NCI-H2196 treated with DMSO at 0.1 percent for 48 hours (cell line): ENCODE data around the gene ABCC1.
A peak's percentile ranks its signal among the peaks of the same experiment; 100 is the strongest.
"Not testable (repeated sequence)": the region's sequence is repeated elsewhere in the genome, so short reads cannot be mapped to it uniquely, and the experiment has no call there.

ENCODE experiments used
- DNase-seq: peaks from one replicate; lab custom pipeline; 2025; ENCODE audit not compliant: unreplicated experiment; lab: John Stamatoyannopoulos, UW

Gene ABCC1

GRCh38 chr16:16133943-16134604 is 184.7 kb downstream of the ABCC1 start:
- DNase-seq = no peak

GRCh38 chr16:16136588-16136987 is 187.2 kb downstream of the ABCC1 start:
- no peak for DNase-seq

- no peak for DNase-seq
Observed at GRCh38 chr16:16137110-16137509, 187.7 kb downstream of the ABCC1 start.

GRCh38 chr16:16138034-16138635 is 188.7 kb downstream of the ABCC1 start:
- DNase-seq = no peak

GRCh38 chr16:16139061-16139460 is 189.6 kb downstream of the ABCC1 start:
- DNase-seq = no peak

GRCh38 chr16:16139806-16140205 is 190.4 kb downstream of the ABCC1 start:
- DNase-seq = no peak

GRCh38 chr16:16140537-16140936 is 191.1 kb downstream of the ABCC1 start:
- DNase-seq = no peak

- DNase-seq = no peak
Observed at GRCh38 chr16:16141141-16141540, 191.7 kb downstream of the ABCC1 start.

GRCh38 chr16:16141784-16142396 is 192.5 kb downstream of the ABCC1 start:
- no peak for DNase-seq

- no peak for DNase-seq
Observed at GRCh38 chr16:16143038-16143763, 193.8 kb downstream of the ABCC1 start.

- no peak for DNase-seq
Observed at GRCh38 chr16:16143931-16144330, 194.5 kb downstream of the ABCC1 start.

GRCh38 chr16:16144416-16144815 is 195.0 kb downstream of the ABCC1 start:
- DNase-seq = no peak

- no peak for DNase-seq
Observed at GRCh38 chr16:16145286-16145685, 195.9 kb downstream of the ABCC1 start.

- DNase-seq = peak; percentile 11
Observed at GRCh38 chr16:16146380-16147315, 197.2 kb downstream of the ABCC1 start.

- no peak for DNase-seq
Observed at GRCh38 chr16:16147316-16147999, 198.0 kb downstream of the ABCC1 start.

GRCh38 chr16:16148000-16148599 is 198.7 kb downstream of the ABCC1 start:
- DNase-seq = not testable (repeated sequence)

- no peak for DNase-seq
Observed at GRCh38 chr16:16148755-16149154, 199.3 kb downstream of the ABCC1 start.

GRCh38 chr16:16149710-16150116 is 200.3 kb downstream of the ABCC1 start:
- no peak for DNase-seq

GRCh38 chr16:16150117-16150877 is 200.9 kb downstream of the ABCC1 start:
- DNase-seq = peak; percentile 82
